Glomerular visceral epithelial cell (primary cell): ENCODE data around the gene EPB41L4A.

ENCODE experiments used
- DNase-seq: peaks from one replicate; pipeline ENCODE4 v3.0.0-alpha.2; 2016; ENCODE audit errors: extremely low spot score

The EPB41L4A gene

DNA sequence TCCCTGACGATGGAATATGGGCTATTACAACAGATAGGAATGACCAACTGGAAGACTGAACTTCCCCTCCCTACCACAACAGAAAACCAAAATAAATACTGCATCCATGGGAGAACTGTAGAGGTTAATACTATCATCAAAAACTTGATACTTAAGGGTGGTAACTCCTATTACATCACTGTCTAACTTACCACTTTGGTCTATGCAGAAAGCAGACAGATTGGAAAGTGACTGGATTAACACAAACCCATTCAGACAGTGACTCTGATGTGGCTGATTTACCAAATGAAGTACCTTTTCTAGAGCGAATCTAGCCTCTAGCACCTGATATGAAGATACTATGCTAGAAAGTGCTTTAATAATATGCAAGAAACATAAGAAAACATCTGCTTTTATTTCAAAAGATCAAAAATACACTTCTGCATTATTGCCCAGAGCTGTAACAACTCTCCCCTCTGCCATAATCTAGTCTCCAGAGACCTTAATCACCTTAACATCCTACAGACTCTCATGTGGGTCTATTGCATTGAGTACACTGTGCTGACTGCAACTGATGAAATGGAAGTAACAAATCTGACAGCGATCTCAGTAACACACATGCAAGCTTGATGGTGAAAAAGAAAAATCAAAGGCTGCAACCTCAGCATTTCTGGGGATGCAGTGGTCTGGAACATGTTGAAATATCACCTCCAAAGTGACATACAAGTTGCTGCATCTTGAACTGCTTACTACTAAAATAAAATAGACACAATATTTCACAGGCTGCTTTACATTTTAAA is 62.7 kb downstream of the EPB41L4A start:
- no peak for DNase-seq

DNA sequence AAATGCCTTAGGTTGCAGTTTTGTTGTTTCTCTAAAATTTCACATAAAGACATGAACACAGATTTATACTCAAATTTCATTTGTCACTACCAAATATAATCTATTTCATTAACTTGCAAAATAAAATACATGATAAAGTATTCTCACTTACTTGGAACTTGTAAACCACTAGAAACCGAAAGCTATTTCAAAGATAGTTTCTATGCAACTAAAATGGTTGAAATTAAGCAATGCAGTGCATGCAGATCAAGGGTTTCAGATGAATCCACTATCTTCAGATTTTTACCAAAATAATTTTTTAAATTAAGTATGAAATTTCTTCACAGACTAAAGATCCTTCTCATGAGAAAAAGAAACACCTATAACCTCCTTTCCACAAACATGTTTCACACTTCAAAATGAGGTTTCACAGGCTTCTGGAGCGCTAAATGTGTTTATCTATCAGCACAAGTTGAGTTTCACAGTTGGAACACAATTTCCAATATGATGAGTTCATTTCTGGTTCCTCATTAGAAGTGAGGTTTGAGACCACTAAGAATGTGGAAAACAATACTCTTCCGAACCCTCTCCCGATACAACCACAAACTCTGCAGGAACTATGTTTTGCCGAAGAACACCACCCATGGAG is 63.9 kb downstream of the EPB41L4A start:
- DNase-seq: no peak

DNA sequence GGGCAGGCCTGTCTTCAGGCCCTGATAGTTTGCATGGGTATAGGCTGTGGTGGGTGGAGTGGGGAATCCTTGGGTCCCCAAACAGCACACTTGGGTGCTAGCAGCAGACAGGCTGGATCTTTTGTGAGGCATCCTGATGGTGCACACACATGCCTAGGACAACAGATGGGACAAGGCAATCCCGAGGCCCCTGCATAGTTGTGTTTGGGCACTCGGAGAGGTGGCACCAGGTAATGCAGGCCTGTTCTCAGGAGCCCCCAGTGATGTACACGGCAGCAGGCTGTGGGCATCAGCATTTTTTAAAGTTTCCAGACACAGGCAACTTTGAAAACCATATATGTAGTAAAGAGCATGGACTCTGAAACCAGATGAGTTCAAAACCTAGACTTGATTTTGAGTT is 65.4 kb downstream of the EPB41L4A start:
- no peak for DNase-seq

DNA sequence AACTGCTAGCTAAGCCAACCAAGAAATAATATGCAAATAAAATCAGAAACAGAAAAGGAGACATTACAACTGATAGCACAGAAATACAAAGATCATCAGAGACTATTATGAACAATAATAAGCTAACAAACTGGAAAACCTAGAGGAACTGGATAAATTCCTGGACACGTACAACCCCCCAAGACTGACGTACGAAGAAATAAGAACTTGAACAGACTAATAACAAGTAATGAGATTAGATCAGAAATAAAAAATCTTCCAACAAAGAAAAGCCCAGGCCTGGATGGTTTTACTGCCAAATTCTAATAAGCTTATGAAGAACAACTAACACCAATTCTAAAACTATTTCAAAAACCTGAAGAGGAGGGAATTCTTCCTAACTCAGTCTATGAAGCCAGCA is 67.9 kb downstream of the EPB41L4A start:
- DNase-seq: no peak

DNA sequence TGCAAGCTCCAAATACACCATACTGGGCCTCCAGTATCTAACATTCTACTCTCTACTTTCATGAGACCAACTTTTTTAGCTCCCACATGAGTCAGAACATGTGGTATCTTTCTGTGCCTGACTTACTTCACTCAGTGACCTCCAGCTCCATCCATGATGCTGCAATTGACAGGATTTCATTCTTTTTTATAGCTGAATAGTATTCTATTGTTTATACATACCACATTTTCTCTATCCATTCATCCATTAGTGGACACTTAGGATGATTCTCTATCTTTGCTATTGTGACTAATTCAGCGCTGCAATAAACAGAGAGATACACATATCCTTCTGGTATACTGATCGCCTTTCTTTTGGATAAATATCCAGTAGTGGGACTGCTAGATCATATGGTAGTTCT is 68.5 kb downstream of the EPB41L4A start:
- no peak for DNase-seq

DNA sequence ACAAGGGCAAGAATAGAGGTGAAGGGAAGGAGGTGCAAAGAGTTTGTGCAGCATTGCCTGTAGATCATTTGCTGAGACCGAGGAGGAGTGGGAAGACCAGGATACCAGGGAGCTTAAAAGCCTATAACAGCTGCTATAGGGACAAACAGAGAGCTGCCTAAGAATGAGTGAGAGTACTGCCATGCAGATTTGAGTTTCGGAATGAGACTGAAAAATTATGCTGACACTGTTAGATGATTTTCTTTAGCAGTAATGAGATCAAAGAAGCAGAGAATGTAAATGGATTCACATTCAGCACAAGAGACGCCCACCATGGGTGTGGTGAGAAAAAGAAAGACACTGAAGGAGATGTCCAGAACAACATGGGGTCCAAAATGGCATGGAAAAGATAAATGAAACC is 69.7 kb downstream of the EPB41L4A start:
- DNase-seq: no peak

DNA sequence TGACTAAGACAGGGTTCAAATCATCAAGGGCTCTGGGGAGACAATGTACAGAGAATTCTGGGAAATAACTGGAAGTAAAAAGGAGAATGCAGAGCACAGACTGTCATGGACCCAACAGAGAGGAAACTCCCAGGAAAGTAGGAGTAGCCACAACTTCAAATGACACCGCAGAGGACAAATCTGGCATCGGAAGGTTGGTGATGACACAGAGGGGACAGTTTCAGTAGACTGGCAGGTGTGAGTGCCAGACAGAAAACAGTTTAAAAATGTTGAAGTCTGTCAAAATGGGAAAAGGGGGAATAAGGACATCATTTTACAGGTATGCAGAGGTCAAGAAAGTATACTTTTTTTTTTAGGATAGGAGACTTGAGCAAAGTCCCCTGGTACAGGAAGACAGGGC is 70.2 kb downstream of the EPB41L4A start:
- no peak for DNase-seq

DNA sequence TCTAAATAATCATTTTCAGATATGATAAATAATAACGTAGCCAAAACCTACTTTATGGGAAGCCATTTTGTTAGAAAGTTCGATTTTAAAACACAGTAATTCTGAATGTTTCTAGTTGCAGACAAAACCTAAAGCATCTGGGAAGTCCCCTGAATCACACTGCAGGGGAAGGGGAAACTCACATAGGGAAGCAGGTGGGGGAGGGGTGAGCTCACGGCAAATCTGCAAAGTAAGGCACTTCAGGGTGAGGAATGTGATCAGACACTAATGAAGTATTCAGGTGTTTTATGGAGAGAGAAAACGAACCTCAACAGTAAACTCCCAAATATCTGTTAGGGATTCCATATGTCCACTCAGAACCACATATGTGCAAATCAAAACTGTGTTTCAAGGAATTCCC is 70.7 kb downstream of the EPB41L4A start:
- no peak for DNase-seq

DNA sequence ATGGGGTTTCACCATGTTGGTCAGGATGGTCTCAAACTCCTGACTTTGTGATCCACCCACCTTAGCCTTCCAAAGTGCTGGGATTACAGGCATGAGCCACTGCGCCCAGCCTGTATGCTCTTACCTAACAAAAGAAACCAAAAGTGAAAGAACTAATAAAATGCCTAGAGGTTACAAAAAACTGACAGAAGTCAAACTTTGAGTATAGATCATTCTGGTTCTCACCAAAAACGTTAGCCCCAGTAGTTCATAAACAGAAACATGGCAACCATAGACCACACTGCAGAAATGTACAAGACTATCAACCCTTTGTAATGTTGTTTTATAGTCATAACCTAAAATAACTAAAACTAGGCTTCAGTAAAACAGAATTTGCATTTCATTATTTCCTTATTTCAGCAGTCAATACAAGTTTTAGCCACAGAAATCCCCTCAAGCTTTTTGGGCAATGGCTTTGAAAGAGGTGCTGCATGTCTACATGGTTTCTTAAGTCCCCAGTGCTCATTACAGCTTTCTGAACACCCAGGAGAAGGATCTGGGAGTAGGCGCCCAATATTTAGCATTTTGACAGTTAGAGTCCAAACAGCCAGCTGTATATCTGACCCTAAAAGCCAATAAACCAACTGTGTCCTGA is 72.5 kb downstream of the EPB41L4A start:
- no peak for DNase-seq

DNA sequence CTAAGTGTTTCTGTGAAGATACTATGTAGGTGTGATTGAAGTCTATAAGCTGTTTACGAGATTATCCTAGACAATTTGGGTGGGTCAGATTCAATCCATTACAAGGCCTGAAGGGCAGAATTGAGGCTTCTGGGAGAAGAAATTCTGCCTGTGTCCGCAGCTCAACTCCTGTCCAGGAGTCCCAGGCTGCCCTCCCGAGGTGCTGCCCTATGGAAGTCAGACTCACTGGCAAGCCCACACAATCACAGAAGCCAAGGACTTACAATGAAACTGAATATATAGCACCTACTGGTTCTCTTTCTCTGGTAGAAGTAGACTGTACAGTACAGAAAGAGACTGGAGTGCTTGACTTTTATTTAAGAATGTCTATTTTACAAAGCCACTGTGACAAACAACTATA is 74.5 kb downstream of the EPB41L4A start:
- no peak for DNase-seq

DNA sequence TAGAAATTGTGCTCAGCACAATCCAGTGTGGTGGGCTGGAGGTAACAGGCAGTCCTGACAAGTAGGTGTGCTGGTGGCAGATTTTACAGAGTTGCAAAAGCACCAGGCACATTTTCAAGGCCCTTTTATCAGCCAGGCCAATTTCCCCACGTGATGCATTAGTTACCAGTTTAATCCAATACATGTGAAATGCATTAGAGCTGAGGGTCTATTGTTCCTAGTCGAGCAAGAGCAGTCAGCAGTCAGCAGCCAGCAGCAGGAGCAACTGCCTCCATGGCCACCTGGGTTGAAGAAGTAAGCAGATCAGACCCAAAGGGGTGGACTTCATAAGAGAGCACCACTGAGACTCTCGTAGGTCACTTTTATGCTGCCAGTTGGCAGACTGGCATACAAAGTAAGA is 76.7 kb downstream of the EPB41L4A start:
- no peak for DNase-seq

DNA sequence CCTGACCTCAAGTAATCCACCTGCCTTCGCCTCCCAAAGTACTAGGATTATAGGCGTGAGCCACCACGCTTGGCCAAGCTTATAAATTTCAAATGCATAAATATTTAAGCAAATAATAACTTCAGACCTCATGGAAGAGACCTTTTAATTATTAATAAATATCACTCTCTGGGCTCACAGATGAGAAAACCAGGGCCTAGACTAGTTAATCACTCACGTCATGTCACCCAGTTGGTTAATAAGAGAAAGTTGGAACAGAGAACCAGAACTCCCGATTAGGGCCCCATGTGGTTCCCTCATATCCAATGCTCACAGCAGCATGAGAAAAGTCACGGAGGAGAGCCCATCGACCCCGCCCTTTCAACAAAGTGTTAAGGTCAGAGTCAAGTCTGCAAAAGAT is 79.3 kb downstream of the EPB41L4A start:
- peak; percentile 27 for DNase-seq

DNA sequence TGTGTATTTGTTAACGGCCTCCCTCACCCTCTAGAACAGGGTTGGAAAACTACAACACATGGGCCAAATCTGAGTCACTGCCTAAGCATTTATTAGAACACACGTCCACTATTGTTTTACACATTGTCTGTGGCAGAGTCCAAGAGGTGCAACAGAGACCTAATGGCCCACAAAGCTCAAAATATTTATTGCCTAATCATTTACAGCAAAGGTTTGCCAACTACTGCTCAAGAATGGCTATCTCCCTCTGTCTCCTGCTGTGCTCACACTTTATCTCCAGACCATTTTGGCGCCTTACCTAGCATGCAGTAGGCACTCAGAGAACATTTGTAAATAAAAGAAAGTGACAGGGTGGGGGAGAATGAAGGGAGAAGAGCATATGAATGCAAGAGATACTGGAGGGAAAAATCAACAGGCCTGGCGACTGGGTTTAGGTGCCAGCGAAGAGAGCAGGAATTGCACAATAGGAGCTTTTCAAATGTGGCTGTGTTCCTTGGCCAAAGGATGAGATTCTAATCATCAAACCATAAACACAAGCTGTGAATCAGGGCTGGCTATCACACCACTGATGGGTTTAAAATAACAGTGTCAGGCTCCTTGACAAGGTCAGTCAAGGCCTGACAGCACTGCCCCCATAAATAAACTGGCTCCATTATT is 80.3 kb downstream of the EPB41L4A start:
- peak; percentile 61 for DNase-seq

DNA sequence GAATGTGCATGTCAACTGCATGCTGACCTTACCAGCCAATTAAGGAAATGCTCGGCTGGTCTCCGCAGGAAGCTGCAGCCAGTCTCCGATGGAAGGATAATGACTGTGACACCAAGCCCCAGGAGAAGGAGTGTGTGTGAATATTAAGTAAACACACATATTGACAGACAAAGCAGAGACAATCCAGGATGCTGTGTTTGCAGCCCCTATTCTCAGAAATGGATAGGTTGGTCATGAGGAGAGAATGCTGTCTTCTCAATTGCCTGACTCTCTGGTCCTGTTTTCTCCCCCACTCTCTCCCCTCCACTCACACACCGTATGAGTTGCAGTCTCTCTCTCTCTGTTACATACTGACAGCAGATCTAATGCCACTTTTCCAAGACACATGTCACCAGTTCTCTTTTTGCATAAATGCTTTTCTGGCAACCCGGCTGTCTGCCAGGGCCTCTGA is 85.7 kb downstream of the EPB41L4A start:
- no peak for DNase-seq

DNA sequence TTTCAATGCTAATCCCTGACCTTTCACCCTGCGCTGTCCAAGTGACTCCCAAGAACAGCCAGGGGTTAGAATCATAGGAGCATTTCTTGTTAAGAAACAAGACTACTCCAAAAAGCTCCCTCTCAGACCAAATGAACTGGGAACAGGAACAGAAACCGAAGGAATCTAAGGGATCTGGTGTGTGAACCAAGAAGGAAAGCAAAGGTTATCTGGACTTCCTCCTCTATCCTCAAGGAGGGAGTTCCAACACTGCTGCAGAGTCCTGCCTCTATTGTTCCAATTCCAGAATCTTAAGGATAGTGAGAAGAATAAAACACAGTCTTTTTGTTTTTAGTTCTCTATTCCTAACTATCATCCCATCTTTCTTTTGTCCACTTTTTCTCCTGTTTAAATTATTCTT is 87.2 kb downstream of the EPB41L4A start:
- DNase-seq: no peak

DNA sequence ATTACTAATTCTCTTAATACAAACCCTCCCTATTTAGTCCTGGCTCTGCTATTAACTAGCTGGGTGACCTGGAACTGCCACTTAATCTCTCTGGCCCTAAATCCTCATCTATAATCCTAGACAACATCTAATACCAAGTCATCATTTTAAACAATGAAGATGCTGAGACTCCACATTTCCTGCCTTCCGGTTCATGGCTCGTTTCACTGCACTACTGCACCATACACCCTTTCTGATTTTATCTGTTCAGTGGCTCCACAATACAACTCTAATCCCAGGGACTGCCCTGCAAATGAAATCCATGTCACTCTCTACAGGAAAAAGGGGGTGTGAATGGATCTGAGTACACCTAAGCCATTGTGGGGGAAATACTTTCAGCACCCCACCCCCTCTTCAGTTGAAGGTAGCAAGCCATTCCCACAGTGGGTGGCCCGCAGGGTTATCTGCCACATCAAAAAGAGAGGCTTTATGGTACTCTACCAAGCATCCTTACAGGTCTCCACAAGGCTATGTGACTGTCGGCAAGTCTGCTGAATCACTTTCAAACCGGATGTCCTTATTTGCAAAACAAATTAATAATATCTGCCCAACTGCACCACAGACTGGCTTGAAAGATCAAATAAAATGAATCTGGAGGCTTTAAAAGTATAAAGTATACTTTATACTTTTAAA is 89.5 kb downstream of the EPB41L4A start:
- no peak for DNase-seq

DNA sequence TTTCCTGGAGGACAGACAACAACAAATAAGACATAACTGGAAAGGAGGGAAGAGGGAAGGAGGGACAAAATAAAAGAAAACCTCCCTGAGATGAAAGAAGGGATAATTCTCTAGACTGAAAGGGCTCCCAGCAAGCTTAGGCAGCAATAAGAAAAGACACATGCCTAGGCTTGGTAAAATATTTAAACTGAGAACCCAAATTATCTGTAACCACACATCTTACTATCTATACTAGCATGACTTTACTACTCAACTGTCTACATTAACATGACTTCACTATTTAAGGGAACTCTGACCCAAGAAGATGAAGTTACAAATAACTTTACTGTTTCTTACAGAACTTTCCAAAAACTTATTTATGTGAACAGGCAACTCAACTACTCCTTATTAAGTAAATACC is 95.9 kb downstream of the EPB41L4A start:
- DNase-seq: no peak

DNA sequence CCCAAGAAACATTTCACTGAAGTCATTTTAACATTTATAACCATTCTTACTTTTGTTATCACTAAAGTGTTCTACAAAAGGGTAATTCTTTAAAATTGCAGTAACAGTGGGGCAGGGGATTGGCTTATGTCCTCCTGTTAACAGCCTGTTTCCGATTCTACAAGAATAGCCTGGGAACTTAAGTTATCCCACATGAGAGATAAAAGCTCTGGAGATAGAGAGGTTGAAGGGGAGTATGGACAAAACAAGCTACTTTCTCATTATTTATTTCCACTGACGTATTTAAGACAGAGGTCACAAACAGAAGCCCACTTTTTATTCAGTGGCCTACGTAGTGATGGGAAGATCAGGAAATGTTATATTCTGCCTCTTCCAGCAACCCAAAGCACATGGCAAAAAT is 98.7 kb downstream of the EPB41L4A start:
- no peak for DNase-seq

DNA sequence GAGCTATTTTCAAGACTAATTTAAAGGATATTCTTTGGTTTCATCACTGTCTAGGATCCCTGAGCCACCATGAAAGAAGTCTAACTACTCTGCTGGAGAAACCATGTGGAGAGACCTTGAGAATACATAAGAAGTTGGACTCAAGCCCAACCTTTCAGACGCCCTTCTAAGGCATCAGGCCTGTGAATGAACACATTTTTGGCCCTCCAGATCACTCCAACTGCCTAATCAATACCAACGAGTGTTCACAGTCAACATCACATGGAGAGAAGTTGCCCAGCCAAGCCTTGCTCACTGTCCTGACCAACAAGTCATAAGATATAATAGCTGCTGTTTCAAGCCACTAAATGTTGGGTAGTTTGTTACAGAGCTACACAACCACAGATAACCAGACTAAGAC is 100.7 kb downstream of the EPB41L4A start:
- no peak for DNase-seq

DNA sequence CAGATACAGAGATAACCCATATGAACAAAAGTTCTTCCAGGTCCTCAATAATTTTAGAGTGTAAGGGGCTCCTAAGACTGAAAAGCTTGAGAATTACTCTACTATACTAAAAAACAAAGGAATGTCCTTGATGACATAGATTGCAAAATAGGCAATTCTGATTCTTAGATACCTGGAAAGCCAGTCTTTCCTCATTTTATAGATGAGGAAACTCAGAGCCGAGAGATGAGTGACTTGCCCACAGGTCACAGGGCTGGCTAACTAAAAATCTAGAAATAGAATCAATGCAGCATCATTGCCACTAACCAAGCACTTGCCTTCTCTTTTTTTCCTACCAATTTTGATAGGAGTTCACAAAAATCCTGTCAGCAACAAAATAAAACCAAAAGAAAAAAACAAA is 101.2 kb downstream of the EPB41L4A start:
- no peak for DNase-seq

DNA sequence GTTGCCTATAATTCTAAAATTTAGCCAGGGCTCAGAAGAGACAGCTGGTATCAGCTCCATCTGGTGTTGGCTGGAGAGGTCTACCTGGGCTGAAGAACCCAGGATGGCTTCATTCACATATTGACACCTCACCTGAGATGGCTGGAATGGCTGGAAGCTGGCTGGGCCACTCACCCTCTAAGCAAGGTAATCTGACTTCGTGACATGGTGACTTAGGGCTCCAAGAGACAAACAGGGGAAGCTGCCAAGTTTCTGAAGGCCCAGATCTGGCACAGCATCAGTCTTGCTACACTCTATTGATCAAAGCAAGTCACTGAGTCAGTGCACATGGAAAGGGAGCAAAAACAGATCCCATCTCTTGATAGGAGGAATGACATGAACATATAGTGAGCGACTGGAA is 102.3 kb downstream of the EPB41L4A start:
- DNase-seq: no peak

DNA sequence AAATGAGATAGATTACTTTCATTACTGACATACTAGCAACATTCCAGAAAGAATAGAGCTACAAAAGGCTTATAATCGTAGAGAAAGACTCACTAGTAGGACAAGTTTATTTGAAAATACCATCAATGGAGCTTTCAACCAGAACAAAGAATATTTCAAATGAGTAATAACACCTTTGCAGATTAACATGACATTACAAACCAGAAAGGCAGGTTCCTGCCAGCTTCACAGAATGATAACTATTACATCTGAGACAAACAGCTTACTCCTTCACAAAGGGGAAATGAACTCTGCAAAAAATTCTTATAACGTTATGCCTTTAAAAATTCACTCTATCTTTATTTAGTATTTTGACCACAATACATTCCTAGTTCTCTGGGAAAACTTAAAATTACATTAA is 103.1 kb downstream of the EPB41L4A start:
- DNase-seq: no peak
